Endothelial cell (in vitro differentiated cells): ENCODE data around the gene ANGPTL4. TPM values are rescaled to one million over a fixed set of nuclear protein-coding genes. Genes with fewer than 3 reads are reported as not detected.
"Not testable (repeated sequence)": the region's sequence is repeated elsewhere in the genome, so short reads cannot be mapped to it uniquely, and the experiment has no call there.

Experiments used
- DNase-seq: peaks from one replicate; pipeline ENCODE4 v3.0.0; 2021; ENCODE audit warnings: low spot score
- H3K27ac Mint-ChIP-seq: one replicate; pipeline ENCODE4 v1.8.0; 2021; ENCODE audit warnings: mixed read lengths, inconsistent platforms; ENCODE audit not compliant: unreplicated experiment
- H3K27me3 Mint-ChIP-seq: one replicate; pipeline ENCODE4 v1.8.0; 2021; ENCODE audit warnings: mild to moderate bottlenecking, moderate library complexity, mixed read lengths, inconsistent platforms; ENCODE audit not compliant: unreplicated experiment
- H3K36me3 Mint-ChIP-seq: one replicate; pipeline ENCODE4 v1.8.0; 2021; ENCODE audit warnings: mild to moderate bottlenecking, low read depth, mixed read lengths, inconsistent platforms; ENCODE audit not compliant: unreplicated experiment
- H3K4me1 Mint-ChIP-seq: one replicate; pipeline ENCODE4 v1.8.0; 2021; ENCODE audit warnings: mild to moderate bottlenecking, mixed read lengths, inconsistent platforms; ENCODE audit not compliant: unreplicated experiment
- H3K4me3 Mint-ChIP-seq: one replicate; pipeline ENCODE4 v1.8.0; 2021; ENCODE audit warnings: mild to moderate bottlenecking, mixed read lengths, inconsistent platforms; ENCODE audit not compliant: unreplicated experiment
- H3K9me3 Mint-ChIP-seq: one replicate; pipeline ENCODE4 v1.8.0; 2021; ENCODE audit warnings: mixed read lengths, inconsistent platforms; ENCODE audit not compliant: unreplicated experiment
- CTCF ChIP-seq: fragments of 200-600 bp; sonication (generic); IDR thresholded peaks from one replicate; pipeline ENCODE4 v1.5.0; 2021; ENCODE audit warnings: antibody characterized with exemption; ENCODE audit not compliant: unreplicated experiment
- long read RNA-seq: library from polyadenylated mRNA; unstranded; transcript quantifications from one replicate; pipeline ENCODE4 v2.0.0, GENCODE V29; 2020; ENCODE audit not compliant: unreplicated experiment
- total RNA-seq: library from RNA; stranded (reverse); fragmentation: NEBNext Ultra II Directional; extraction: Animal tissue kit (Norgen Biotek cat#: 25700); gene quantifications from one replicate; pipeline ENCODE4 v1.2.1, GENCODE V29; 2021; ENCODE audit not compliant: unreplicated experiment

Gene ANGPTL4
- total RNA-seq, result 14.3 TPM
- long read RNA-seq, transcript ANGPTL4-201 (7 exons, 1,879 nt), result major isoform, 10 of 13 reads
- long read RNA-seq, partial matches to known transcripts, result 1 of 13 reads
- long read RNA-seq, other reads (novel, unspliced or antisense), result 1 of 13 reads

GRCh38 chr19:8363803-8364771 lies at the start of gene ANGPTL4:
Gene ANGPTL4 (plus strand): TSS chr19:8364155. CDS start chr19:8364322, 167 bp downstream.
- peak; percentile 60 for DNase-seq
- Mint-ChIP-seq H3K9me3 (no peaks in the 10 kb centered on the region), H3K27ac (no peak within 1 kb of the TSS), H3K27me3 (peaks cover 10% of the 10 kb centered on the region), H3K36me3 (peaks cover 4% of the 10 kb centered on the region), H3K4me1 (peaks cover 24% of the 10 kb centered on the region), H3K4me3 (peak within 1 kb of the TSS; percentile 85)
- no peak for TF ChIP-seq CTCF

- not testable (repeated sequence) for H3K9me3 Mint-ChIP-seq
These were observed 48.8 kb upstream of the ANGPTL4 start for GRCh38 chr19:8314981-8315640.

GRCh38 chr19:8316351-8317125 lies 47.4 kb upstream of the ANGPTL4 start:
- Mint-ChIP-seq H3K36me3 (peaks cover 11% of the 10 kb centered on the region), H3K9me3 (no peaks in the 10 kb centered on the region), H3K4me1 (peaks cover 52% of the 10 kb centered on the region), H3K27me3 (peaks cover 15% of the 10 kb centered on the region), H3K27ac (peak overlapping the region; percentile 85), H3K4me3 (peak overlapping the region; percentile 65)
- DNase-seq, result no peak
- no peak for TF ChIP-seq CTCF

More at GRCh38 chr19:8314981-8315640, 48.8 kb upstream of the ANGPTL4 start:
- Mint-ChIP-seq H3K27ac (peak overlapping the region; percentile 92), H3K36me3 (peaks cover 11% of the 10 kb centered on the region), H3K4me1 (peaks cover 50% of the 10 kb centered on the region)
- H3K4me3 Mint-ChIP-seq, H3K27me3 Mint-ChIP-seq, DNase-seq: not testable (repeated sequence)

- H3K9me3 Mint-ChIP-seq, H3K27ac Mint-ChIP-seq, DNase-seq: not testable (repeated sequence)
- Mint-ChIP-seq H3K4me1 (peaks cover 53% of the 10 kb centered on the region), H3K27me3 (peaks cover 18% of the 10 kb centered on the region), H3K36me3 (peaks cover 16% of the 10 kb centered on the region), H3K4me3 (peak overlapping the region; percentile 56)
These were observed 45.1 kb upstream of the ANGPTL4 start for GRCh38 chr19:8318835-8319234.

- no peak for TF ChIP-seq CTCF
- Mint-ChIP-seq H3K27me3 (peaks cover 17% of the 10 kb centered on the region), H3K4me1 (peaks cover 48% of the 10 kb centered on the region), H3K4me3 (peak overlapping the region; percentile 100), H3K36me3 (peaks cover 16% of the 10 kb centered on the region), H3K9me3 (no peaks in the 10 kb centered on the region), H3K27ac (peak overlapping the region; percentile 100)
- no peak for DNase-seq
These were observed 44.0 kb upstream of the ANGPTL4 start for GRCh38 chr19:8319807-8320520.
